Measurements from ENCODE around the gene ZNF710.

- TF ChIP-seq, protein P1, sequence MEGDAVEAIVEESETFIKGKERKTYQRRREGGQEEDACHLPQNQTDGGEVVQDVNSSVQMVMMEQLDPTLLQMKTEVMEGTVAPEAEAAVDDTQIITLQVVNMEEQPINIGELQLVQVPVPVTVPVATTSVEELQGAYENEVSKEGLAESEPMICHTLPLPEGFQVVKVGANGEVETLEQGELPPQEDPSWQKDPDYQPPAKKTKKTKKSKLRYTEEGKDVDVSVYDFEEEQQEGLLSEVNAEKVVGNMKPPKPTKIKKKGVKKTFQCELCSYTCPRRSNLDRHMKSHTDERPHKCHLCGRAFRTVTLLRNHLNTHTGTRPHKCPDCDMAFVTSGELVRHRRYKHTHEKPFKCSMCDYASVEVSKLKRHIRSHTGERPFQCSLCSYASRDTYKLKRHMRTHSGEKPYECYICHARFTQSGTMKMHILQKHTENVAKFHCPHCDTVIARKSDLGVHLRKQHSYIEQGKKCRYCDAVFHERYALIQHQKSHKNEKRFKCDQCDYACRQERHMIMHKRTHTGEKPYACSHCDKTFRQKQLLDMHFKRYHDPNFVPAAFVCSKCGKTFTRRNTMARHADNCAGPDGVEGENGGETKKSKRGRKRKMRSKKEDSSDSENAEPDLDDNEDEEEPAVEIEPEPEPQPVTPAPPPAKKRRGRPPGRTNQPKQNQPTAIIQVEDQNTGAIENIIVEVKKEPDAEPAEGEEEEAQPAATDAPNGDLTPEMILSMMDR (IDR thresholded peaks at IDR 0.05) = no peak
- TF ChIP-seq EP300 (IDR thresholded peaks at IDR 0.05) = no peak
Measured at GRCh38 chr15:90040618-90041017, 39.5 kb downstream of the ZNF710 start.
